Neural cell (in vitro differentiated cells): Measurements from ENCODE around the gene GLS. TPM values are rescaled to one million over a fixed set of nuclear protein-coding genes. Genes with fewer than 3 reads are reported as not detected.

Experiments
- H2AFZ ChIP-seq: fragments of 200-600, 300-800 bp; sonication (generic), shearing (Covaris generic); 2 replicates; pipeline ENCODE4 v1.6.0; 2014; ENCODE audit warnings: low read depth, mild to moderate bottlenecking, antibody characterized with exemption, low read length, moderate library complexity
- H3F3A ChIP-seq: fragments of 200-600 bp; shearing (Covaris generic); 2 replicates; pipeline ENCODE4 v1.6.1; 2016; ENCODE audit warnings: mild to moderate bottlenecking, moderate library complexity, mixed read lengths, antibody characterized with exemption, low read length; ENCODE audit not compliant: insufficient read depth, poor library complexity, severe bottlenecking
- H3K27ac ChIP-seq: fragments of 200-600, 300-800 bp; sonication (generic), shearing (Covaris generic); 2 replicates; pipeline ENCODE4 v1.5.1; 2014; ENCODE audit warnings: mild to moderate bottlenecking, low read length, moderate library complexity
- H3K27me3 ChIP-seq: fragments of 300-800, 200-600 bp; sonication (generic), shearing (Covaris generic); 2 replicates; pipeline ENCODE4 v1.6.0; 2014; ENCODE audit warnings: mild to moderate bottlenecking, low read depth, low read length, moderate library complexity; ENCODE audit not compliant: insufficient read depth
- H3K36me3 ChIP-seq: fragments of 300-800, 200-600 bp; sonication (generic), shearing (Covaris generic); 2 replicates; pipeline ENCODE4 v1.5.1; 2014; ENCODE audit warnings: mild to moderate bottlenecking, antibody characterized with exemption, low read length, moderate library complexity; ENCODE audit not compliant: insufficient read depth
- H3K4me2 ChIP-seq: fragments of 300-800, 200-600 bp; sonication (generic), shearing (Covaris generic); 2 replicates; pipeline ENCODE4 v1.6.0; 2014; ENCODE audit warnings: mild to moderate bottlenecking, low read length
- H3K4me3 ChIP-seq: fragments of 300-800, 200-600 bp; sonication (generic), shearing (Covaris generic); 2 replicates; pipeline ENCODE4 v1.5.1; 2014; ENCODE audit warnings: mild to moderate bottlenecking, low read length, moderate library complexity
- H3K79me2 ChIP-seq: fragments of 200-600 bp; shearing (Covaris generic); replicated peaks from 2 replicates; pipeline ENCODE4 v1.6.0; 2014; ENCODE audit warnings: mild to moderate bottlenecking, low read length, moderate library complexity; ENCODE audit not compliant: insufficient read depth
- H3K9ac ChIP-seq: fragments of 300-800, 200-600 bp; sonication (generic), shearing (Covaris generic); 2 replicates; pipeline ENCODE4 v1.6.1; 2016; ENCODE audit warnings: mild to moderate bottlenecking, low read length, mixed read lengths
- H3K9me2 ChIP-seq: fragments of 200-600 bp; shearing (Covaris generic); 2 replicates; pipeline ENCODE4 v1.6.1; 2016; ENCODE audit warnings: mild to moderate bottlenecking, low read length, mixed read lengths; ENCODE audit not compliant: insufficient read depth
- H3K9me3 ChIP-seq: fragments of 200-600, 300-800 bp; sonication (generic), shearing (Covaris generic); 2 replicates; pipeline ENCODE4 v1.6.1; 2016; ENCODE audit warnings: mild to moderate bottlenecking, mixed run types, low read length, moderate library complexity, mixed read lengths
- H4K20me1 ChIP-seq: fragments of 200-600 bp; shearing (Covaris generic); 2 replicates; pipeline ENCODE4 v1.6.1; 2016; ENCODE audit warnings: mild to moderate bottlenecking, mixed run types; ENCODE audit not compliant: insufficient read depth
- EP300 ChIP-seq: fragments of 450-650 bp; conservative IDR thresholded peaks from 2 replicates; pipeline ENCODE4 v1.6.1; 2014; ENCODE audit warnings: antibody characterized with exemption, mild to moderate bottlenecking, moderate library complexity; ENCODE audit not compliant: poor library complexity, severe bottlenecking
- EZH2 ChIP-seq: fragments of 200-600, 300-800 bp; shearing (Covaris generic), sonication (generic); IDR thresholded peaks from 2 replicates; pipeline ENCODE4 v1.6.1; 2014; ENCODE audit warnings: antibody characterized with exemption, low read length, borderline replicate concordance, mild to moderate bottlenecking; ENCODE audit not compliant: insufficient read depth, poor library complexity, severe bottlenecking
- MXI1 ChIP-seq: fragments of 450-650 bp; conservative IDR thresholded peaks from 2 replicates; pipeline ENCODE4 v1.6.1; 2014; ENCODE audit warnings: antibody characterized with exemption, mild to moderate bottlenecking; ENCODE audit not compliant: poor library complexity, severe bottlenecking
- POLR2AphosphoS5 ChIP-seq: IDR thresholded peaks from 2 replicates; pipeline ENCODE4 v1.6.1; 2012
- RAD21 ChIP-seq: fragments of 450-650 bp; conservative IDR thresholded peaks from 2 replicates; pipeline ENCODE4 v1.6.1; 2014; ENCODE audit warnings: antibody characterized with exemption, mild to moderate bottlenecking, moderate library complexity
- SMC3 ChIP-seq: fragments of 450-650 bp; conservative IDR thresholded peaks from 2 replicates; pipeline ENCODE4 v1.6.1; 2014; ENCODE audit warnings: antibody characterized with exemption, mild to moderate bottlenecking, moderate library complexity; ENCODE audit not compliant: poor library complexity
- TAF1 ChIP-seq: IDR thresholded peaks from 2 replicates; pipeline ENCODE4 v1.6.1; 2012; ENCODE audit warnings: low read depth
- polyA plus RNA-seq: library from polyadenylated mRNA; depleted of rRNA; stranded (reverse); fragments of >200 nt; gene quantifications from 2 replicates; pipeline ENCODE4 v1.2.3, GENCODE V29; 2014
- TF ChIP-seq, protein P1 (sequence below): fragments of 450-650 bp; IDR thresholded peaks from 2 replicates; pipeline ENCODE4 v1.5.1; 2014; ENCODE audit warnings: antibody characterized with exemption, mild to moderate bottlenecking, moderate library complexity; ENCODE audit not compliant: poor library complexity, severe bottlenecking
- TF ChIP-seq, protein P2 (sequence below): IDR thresholded peaks from 2 replicates; pipeline ENCODE4 v1.6.1; 2012; ENCODE audit warnings: borderline replicate concordance

The GLS gene
- polyA plus RNA-seq, 1 donor from 2014 or later, result 90.2 TPM

GRCh38 chr2:190964170-190964795 lies 83.7 kb downstream of the GLS start:
- no peak overlapping the region for H2AFZ ChIP-seq
- no peaks in the 10 kb centered on the region for H3F3A ChIP-seq
- no peaks in the 10 kb centered on the region for H3K36me3 ChIP-seq
- no peaks in the 10 kb centered on the region for H3K9me3 ChIP-seq
- no peak overlapping the region for H3K4me2 ChIP-seq
- H4K20me1 ChIP-seq, result no peaks in the 10 kb centered on the region
- H3K27me3 ChIP-seq, result no peaks in the 10 kb centered on the region
- no peak overlapping the region for H3K4me3 ChIP-seq
- H3K27ac ChIP-seq, result no peak overlapping the region
- TF ChIP-seq EP300 (no peak), EZH2 (no peak), TAF1 (no peak), RAD21 (no peak), POLR2AphosphoS5 (no peak), MXI1 (no peak), SMC3 (no peak)
- TF ChIP-seq, protein P1, sequence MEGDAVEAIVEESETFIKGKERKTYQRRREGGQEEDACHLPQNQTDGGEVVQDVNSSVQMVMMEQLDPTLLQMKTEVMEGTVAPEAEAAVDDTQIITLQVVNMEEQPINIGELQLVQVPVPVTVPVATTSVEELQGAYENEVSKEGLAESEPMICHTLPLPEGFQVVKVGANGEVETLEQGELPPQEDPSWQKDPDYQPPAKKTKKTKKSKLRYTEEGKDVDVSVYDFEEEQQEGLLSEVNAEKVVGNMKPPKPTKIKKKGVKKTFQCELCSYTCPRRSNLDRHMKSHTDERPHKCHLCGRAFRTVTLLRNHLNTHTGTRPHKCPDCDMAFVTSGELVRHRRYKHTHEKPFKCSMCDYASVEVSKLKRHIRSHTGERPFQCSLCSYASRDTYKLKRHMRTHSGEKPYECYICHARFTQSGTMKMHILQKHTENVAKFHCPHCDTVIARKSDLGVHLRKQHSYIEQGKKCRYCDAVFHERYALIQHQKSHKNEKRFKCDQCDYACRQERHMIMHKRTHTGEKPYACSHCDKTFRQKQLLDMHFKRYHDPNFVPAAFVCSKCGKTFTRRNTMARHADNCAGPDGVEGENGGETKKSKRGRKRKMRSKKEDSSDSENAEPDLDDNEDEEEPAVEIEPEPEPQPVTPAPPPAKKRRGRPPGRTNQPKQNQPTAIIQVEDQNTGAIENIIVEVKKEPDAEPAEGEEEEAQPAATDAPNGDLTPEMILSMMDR, result no peak
- TF ChIP-seq, protein P2, sequence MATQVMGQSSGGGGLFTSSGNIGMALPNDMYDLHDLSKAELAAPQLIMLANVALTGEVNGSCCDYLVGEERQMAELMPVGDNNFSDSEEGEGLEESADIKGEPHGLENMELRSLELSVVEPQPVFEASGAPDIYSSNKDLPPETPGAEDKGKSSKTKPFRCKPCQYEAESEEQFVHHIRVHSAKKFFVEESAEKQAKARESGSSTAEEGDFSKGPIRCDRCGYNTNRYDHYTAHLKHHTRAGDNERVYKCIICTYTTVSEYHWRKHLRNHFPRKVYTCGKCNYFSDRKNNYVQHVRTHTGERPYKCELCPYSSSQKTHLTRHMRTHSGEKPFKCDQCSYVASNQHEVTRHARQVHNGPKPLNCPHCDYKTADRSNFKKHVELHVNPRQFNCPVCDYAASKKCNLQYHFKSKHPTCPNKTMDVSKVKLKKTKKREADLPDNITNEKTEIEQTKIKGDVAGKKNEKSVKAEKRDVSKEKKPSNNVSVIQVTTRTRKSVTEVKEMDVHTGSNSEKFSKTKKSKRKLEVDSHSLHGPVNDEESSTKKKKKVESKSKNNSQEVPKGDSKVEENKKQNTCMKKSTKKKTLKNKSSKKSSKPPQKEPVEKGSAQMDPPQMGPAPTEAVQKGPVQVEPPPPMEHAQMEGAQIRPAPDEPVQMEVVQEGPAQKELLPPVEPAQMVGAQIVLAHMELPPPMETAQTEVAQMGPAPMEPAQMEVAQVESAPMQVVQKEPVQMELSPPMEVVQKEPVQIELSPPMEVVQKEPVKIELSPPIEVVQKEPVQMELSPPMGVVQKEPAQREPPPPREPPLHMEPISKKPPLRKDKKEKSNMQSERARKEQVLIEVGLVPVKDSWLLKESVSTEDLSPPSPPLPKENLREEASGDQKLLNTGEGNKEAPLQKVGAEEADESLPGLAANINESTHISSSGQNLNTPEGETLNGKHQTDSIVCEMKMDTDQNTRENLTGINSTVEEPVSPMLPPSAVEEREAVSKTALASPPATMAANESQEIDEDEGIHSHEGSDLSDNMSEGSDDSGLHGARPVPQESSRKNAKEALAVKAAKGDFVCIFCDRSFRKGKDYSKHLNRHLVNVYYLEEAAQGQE, result no peak
- no peaks in the 10 kb centered on the region for H3K9me2 ChIP-seq
- no peak overlapping the region for H3K9ac ChIP-seq
- H3K79me2 ChIP-seq, result no peaks in the 10 kb centered on the region

DNA sequence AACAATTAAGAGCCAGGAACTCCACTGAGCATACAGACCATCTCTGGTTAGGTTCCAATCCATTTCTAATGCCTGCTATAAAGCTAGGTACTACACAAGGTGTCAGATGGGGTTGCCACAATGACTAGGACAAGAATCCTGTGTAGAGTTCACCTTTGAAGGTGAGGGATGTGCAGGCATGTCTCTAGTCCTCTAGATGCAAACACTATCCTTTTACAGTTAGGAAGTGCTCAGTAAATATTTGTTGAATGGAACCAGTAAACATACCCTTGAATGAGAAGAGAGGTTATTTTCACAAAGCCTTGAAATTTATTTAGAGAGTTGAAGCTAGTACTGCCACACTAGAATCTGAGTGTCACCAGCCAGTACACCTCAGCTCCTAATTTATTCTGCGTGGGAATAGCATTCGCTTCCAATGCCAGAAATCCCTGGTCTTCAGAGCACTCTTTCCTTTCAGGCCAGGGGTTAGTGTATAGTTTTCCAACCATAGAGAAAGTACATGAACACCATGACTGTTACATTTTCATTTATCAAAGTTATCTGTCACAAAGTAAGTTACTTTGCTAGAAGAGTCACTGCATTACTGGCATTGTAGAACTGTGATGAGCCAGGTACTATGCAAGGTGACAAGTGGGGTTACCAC lies 85.1 kb downstream of the GLS start:
- Histone ChIP-seq H3K27me3 (no peaks in the 10 kb centered on the region), H3K9me2 (no peaks in the 10 kb centered on the region), H4K20me1 (no peaks in the 10 kb centered on the region), H3K4me2 (no peak overlapping the region), H2AFZ (no peak overlapping the region), H3K9me3 (no peaks in the 10 kb centered on the region), H3K4me3 (no peak overlapping the region), H3K27ac (no peak overlapping the region), H3K9ac (no peak overlapping the region), H3F3A (no peaks in the 10 kb centered on the region), H3K79me2 (no peaks in the 10 kb centered on the region), H3K36me3 (no peaks in the 10 kb centered on the region)
- TF ChIP-seq, protein P1, result no peak
- TF ChIP-seq TAF1, result no peak
- no peak for TF ChIP-seq EP300
- TF ChIP-seq EZH2, result no peak
- TF ChIP-seq, protein P2, result no peak
- TF ChIP-seq POLR2AphosphoS5, result no peak
- TF ChIP-seq RAD21, result no peak
- TF ChIP-seq MXI1, result no peak
- TF ChIP-seq SMC3, result no peak
